Occipital lobe (tissue), 2 donors: ENCODE data around the gene BICDL2. TPM values are rescaled to one million over a fixed set of nuclear protein-coding genes. Genes with fewer than 3 reads are reported as not detected.

ENCODE experiments used
- DNase-seq: peaks from one replicate; lab custom pipeline; 2025; lab: John Stamatoyannopoulos, UW
- total RNA-seq: library from RNA; depleted of rRNA; stranded (reverse); fragments of >200 nt; gene quantifications from one replicate; pipeline ENCODE4 v1.2.3, GENCODE V29; 2014

BICDL2 gene
- total RNA-seq, 1 donor from 2014 or later = not detected

GRCh38 chr16:3026003-3026378, 10.8 kb downstream of the BICDL2 start:
- no peak for DNase-seq

GRCh38 chr16:3025032-3026002, 11.4 kb downstream of the BICDL2 start:
- no peak for DNase-seq

- DNase-seq = peak; percentile 90
Measured at GRCh38 chr16:3023669-3024478, 12.9 kb downstream of the BICDL2 start, which contains the start of the genes HCFC1R1 and THOC6. TSS of gene HCFC1R1 (minus strand) at chr16:3023942. CDS start at chr16:3023941, 1 bp downstream. TSS of gene THOC6 (plus strand) at chr16:3024035. CDS start at chr16:3024327, 292 bp downstream.

- DNase-seq = peak; percentile 52
Measured at GRCh38 chr16:3023415-3023668, 13.4 kb downstream of the BICDL2 start.

GRCh38 chr16:3022684-3023414, 13.9 kb downstream of the BICDL2 start:
- DNase-seq = no peak

- DNase-seq = peak; percentile 76
Measured at GRCh38 chr16:3022208-3022683, 14.5 kb downstream of the BICDL2 start.

- DNase-seq = peak; percentile 27
Measured at GRCh38 chr16:3021449-3022207, 15.1 kb downstream of the BICDL2 start.

GRCh38 chr16:3020604-3021448, 15.9 kb downstream of the BICDL2 start:
- DNase-seq = peak; percentile 38

GRCh38 chr16:3020247-3020603, 16.5 kb downstream of the BICDL2 start, which contains the start of gene TNFRSF12A:
TSS of gene TNFRSF12A (plus strand) at chr16:3020368. CDS start at chr16:3020398, 30 bp downstream.
- no peak for DNase-seq

GRCh38 chr16:3019594-3020246, 17.0 kb downstream of the BICDL2 start:
- DNase-seq = no peak

- DNase-seq = no peak
Measured at GRCh38 chr16:3017794-3018506, 18.8 kb downstream of the BICDL2 start, which contains the start of gene CLDN6. TSS of gene CLDN6 (minus strand) at chr16:3018183. CDS start at chr16:3016021, 2,162 bp downstream.

- DNase-seq = no peak
Measured at GRCh38 chr16:3017344-3017743, 19.4 kb downstream of the BICDL2 start.

GRCh38 chr16:3015865-3016521, 20.8 kb downstream of the BICDL2 start:
- DNase-seq = no peak

GRCh38 chr16:3014971-3015370, 21.8 kb downstream of the BICDL2 start:
- no peak for DNase-seq

- DNase-seq = no peak
Measured at GRCh38 chr16:3013998-3014690, 22.6 kb downstream of the BICDL2 start.

- no peak for DNase-seq
Measured at GRCh38 chr16:3013491-3013951, 23.2 kb downstream of the BICDL2 start.

- no peak for DNase-seq
Measured at GRCh38 chr16:3012828-3013420, 23.8 kb downstream of the BICDL2 start, which contains the start of gene CLDN9. TSS of gene CLDN9 (plus strand) at chr16:3012923. CDS start at chr16:3013363, 440 bp downstream.
